ENCODE measurements around the gene ZFYVE9. TPM values are rescaled to one million over a fixed set of nuclear protein-coding genes. Genes with fewer than 3 reads are reported as not detected.

The ZFYVE9 gene
- total and polyA plus RNA-seq, 9 of the 15 experiments (the other 6 are each of a cell fraction or from before 2014, with no cell fraction given), result 0.52 to 14.4 (median 8.9) TPM

DNA sequence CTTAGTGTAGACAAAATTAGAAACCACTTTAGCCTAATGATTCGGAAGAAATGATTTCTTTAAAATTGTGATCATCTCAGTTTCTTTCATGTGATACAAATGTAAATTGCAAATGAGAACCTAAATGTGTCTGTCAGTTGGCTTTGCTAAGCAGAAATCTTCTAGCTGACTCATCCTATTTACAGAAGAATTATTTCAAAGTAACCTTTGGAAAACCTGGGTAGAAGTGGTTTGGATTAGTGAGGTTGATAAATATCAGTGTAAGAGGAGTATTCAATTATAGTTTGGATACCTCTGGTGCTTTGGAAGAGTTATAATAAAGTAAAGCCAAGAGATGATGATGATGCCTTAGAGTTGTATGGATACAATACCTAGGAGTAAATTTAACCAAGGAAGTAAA is 186.7 kb downstream of the ZFYVE9 start (continued):
- TF ChIP-seq, protein P1, sequence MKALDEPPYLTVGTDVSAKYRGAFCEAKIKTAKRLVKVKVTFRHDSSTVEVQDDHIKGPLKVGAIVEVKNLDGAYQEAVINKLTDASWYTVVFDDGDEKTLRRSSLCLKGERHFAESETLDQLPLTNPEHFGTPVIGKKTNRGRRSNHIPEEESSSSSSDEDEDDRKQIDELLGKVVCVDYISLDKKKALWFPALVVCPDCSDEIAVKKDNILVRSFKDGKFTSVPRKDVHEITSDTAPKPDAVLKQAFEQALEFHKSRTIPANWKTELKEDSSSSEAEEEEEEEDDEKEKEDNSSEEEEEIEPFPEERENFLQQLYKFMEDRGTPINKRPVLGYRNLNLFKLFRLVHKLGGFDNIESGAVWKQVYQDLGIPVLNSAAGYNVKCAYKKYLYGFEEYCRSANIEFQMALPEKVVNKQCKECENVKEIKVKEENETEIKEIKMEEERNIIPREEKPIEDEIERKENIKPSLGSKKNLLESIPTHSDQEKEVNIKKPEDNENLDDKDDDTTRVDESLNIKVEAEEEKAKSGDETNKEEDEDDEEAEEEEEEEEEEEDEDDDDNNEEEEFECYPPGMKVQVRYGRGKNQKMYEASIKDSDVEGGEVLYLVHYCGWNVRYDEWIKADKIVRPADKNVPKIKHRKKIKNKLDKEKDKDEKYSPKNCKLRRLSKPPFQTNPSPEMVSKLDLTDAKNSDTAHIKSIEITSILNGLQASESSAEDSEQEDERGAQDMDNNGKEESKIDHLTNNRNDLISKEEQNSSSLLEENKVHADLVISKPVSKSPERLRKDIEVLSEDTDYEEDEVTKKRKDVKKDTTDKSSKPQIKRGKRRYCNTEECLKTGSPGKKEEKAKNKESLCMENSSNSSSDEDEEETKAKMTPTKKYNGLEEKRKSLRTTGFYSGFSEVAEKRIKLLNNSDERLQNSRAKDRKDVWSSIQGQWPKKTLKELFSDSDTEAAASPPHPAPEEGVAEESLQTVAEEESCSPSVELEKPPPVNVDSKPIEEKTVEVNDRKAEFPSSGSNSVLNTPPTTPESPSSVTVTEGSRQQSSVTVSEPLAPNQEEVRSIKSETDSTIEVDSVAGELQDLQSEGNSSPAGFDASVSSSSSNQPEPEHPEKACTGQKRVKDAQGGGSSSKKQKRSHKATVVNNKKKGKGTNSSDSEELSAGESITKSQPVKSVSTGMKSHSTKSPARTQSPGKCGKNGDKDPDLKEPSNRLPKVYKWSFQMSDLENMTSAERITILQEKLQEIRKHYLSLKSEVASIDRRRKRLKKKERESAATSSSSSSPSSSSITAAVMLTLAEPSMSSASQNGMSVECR (CRISPR knock-in tag; IDR thresholded peaks at IDR 0.05), result no peak
- TF ChIP-seq ZNF316 (IDR thresholded peaks at IDR 0.05), result peak; percentile 97
- TF ChIP-seq GATA2 (CRISPR knock-in tag; IDR thresholded peaks at IDR 0.05), result no peak
- TF ChIP-seq FOXA3 (CRISPR knock-in tag; conservative IDR thresholded peaks at IDR 0.05 in 1 of 2, IDR thresholded peaks at IDR 0.05 in 1 of 2), result peak in 1 of 2 experiments; percentile 66; a peak in 2 of 4 replicates
- no peak for TF ChIP-seq ZNF436 (CRISPR knock-in tag; IDR thresholded peaks at IDR 0.05)
- TF ChIP-seq CBX5 (IDR thresholded peaks at IDR 0.05; ENCODE audit: borderline replicate concordance, low read depth), result no peak
- TF ChIP-seq NFIX (CRISPR knock-in tag; IDR thresholded peaks at IDR 0.05; ENCODE audit: low read depth), result no peak
- no peak for TF ChIP-seq CEBPB (tag; IDR thresholded peaks at IDR 0.05)
- TF ChIP-seq, protein P2, sequence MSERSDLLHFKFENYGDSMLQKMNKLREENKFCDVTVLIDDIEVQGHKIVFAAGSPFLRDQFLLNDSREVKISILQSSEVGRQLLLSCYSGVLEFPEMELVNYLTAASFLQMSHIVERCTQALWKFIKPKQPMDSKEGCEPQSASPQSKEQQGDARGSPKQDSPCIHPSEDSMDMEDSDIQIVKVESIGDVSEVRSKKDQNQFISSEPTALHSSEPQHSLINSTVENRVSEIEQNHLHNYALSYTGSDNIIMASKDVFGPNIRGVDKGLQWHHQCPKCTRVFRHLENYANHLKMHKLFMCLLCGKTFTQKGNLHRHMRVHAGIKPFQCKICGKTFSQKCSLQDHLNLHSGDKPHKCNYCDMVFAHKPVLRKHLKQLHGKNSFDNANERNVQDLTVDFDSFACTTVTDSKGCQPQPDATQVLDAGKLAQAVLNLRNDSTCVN (CRISPR knock-in tag; IDR thresholded peaks at IDR 0.05), result no peak
- TF ChIP-seq ZNF263 (CRISPR knock-in tag; IDR thresholded peaks at IDR 0.05; ENCODE audit: borderline replicate concordance), result no peak
- TF ChIP-seq SRSF3 (IDR thresholded peaks at IDR 0.05; ENCODE audit: insufficient read depth, low read length), result no peak
- no peak for TF ChIP-seq NR2C2 (CRISPR knock-in tag; IDR thresholded peaks at IDR 0.05)
- TF ChIP-seq NR2C2 (tag; IDR thresholded peaks at IDR 0.05), result no peak
- no peak for TF ChIP-seq ZFPM2 (CRISPR knock-in tag; IDR thresholded peaks at IDR 0.05)
- TF ChIP-seq CCAR2 (IDR thresholded peaks at IDR 0.05; ENCODE audit: low read depth, low read length), result no peak
- no peak for TF ChIP-seq MCM2 (IDR thresholded peaks at IDR 0.05; ENCODE audit: low read depth)
- TF ChIP-seq SRSF1 (IDR thresholded peaks at IDR 0.05; ENCODE audit: low read depth, low read length), result no peak
- peak; percentile 25; the same call in 1 of the 2 replicates for TF ChIP-seq LEF1 (IDR thresholded peaks at IDR 0.05)
- no peak for TF ChIP-seq SRF (CRISPR knock-in tag; IDR thresholded peaks at IDR 0.05)
- TF ChIP-seq, protein P3, sequence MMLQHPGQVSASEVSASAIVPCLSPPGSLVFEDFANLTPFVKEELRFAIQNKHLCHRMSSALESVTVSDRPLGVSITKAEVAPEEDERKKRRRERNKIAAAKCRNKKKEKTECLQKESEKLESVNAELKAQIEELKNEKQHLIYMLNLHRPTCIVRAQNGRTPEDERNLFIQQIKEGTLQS (IDR thresholded peaks at IDR 0.05), result peak; percentile 65; the same call in 1 of the 2 replicates
- TF ChIP-seq, protein P3 (CRISPR knock-in tag; conservative IDR thresholded peaks at IDR 0.05), result no peak
- peak; percentile 50; the same call in 1 of the 2 replicates for TF ChIP-seq JUND (IDR thresholded peaks at IDR 0.05; ENCODE audit: borderline replicate concordance, low read depth, low read length)
- peak; percentile 56; the same call in 1 of the 3 replicates for TF ChIP-seq JUND (tag; IDR thresholded peaks at IDR 0.05; ENCODE audit: borderline replicate concordance, low read depth, low read length)
- TF ChIP-seq CBX3 (IDR thresholded peaks at IDR 0.05; ENCODE audit: borderline replicate concordance in 1 of 2, low read length in 2 of 2), result no peak
- no peak for TF ChIP-seq MTA1 (IDR thresholded peaks at IDR 0.05; ENCODE audit: borderline replicate concordance)

Data from K562 (cell line).